GM12873 (cell line): ENCODE results near the gene PBRM1.

Source experiments
- CTCF ChIP-seq: IDR thresholded peaks from 2 replicates; pipeline ENCODE4 v1.5.1; 2012; ENCODE audit warnings: low read depth, mild to moderate bottlenecking, moderate library complexity, low read length, control low read depth; ENCODE audit not compliant: insufficient read depth; ENCODE audit errors: missing control alignments

PBRM1 gene

GRCh38 chr3:52696830-52697631, 11.3 kb upstream of the PBRM1 start:
- TF ChIP-seq CTCF = no peak

GRCh38 chr3:52695798-52696671, 10.3 kb upstream of the PBRM1 start:
- TF ChIP-seq CTCF = no peak

GRCh38 chr3:52694528-52695189, 8.9 kb upstream of the PBRM1 start:
- no peak for TF ChIP-seq CTCF

- TF ChIP-seq CTCF = no peak
These were observed 7.4 kb upstream of the PBRM1 start for GRCh38 chr3:52693071-52693470.

GRCh38 chr3:52690560-52690959, 4.8 kb upstream of the PBRM1 start:
- TF ChIP-seq CTCF = no peak

- TF ChIP-seq CTCF = no peak
These were observed 3.4 kb upstream of the PBRM1 start for GRCh38 chr3:52689151-52689550.

GRCh38 chr3:52688266-52688665, 2.6 kb upstream of the PBRM1 start:
- TF ChIP-seq CTCF = no peak
